MM.1S (cell line): ENCODE measurements around the gene ALG9.

Experiments
- DNase-seq: peaks from one replicate; pipeline ENCODE4 v3.0.0-alpha.2; 2015
- H2AFZ ChIP-seq: fragments of 300-600 bp; sonication (generic); 2 replicates; pipeline ENCODE4 v1.6.0; 2016; ENCODE audit warnings: antibody characterized with exemption, low read length
- H3F3A ChIP-seq: fragments of 300-600 bp; sonication (generic); 2 replicates; pipeline ENCODE4 v1.6.1; 2016; ENCODE audit warnings: mild to moderate bottlenecking, antibody characterized with exemption, low read length, moderate library complexity, mixed read lengths; ENCODE audit not compliant: insufficient read depth
- H3K27ac ChIP-seq: fragments of 300-600 bp; sonication (generic); 2 replicates; pipeline ENCODE4 v1.5.1; 2016; ENCODE audit warnings: mild to moderate bottlenecking, low read length
- H3K27me3 ChIP-seq: fragments of 300-600 bp; sonication (generic); replicated peaks from 2 replicates; pipeline ENCODE4 v1.6.0; 2016; ENCODE audit warnings: low read length; ENCODE audit not compliant: insufficient read depth
- H3K36me3 ChIP-seq: fragments of 300-600 bp; sonication (generic); replicated peaks from 2 replicates; pipeline ENCODE4 v1.6.1; 2016; ENCODE audit warnings: mild to moderate bottlenecking, low read length, mixed read lengths; ENCODE audit not compliant: insufficient read depth
- H3K4me1 ChIP-seq: fragments of 300-600 bp; sonication (generic); 2 replicates; pipeline ENCODE4 v1.6.1; 2016; ENCODE audit warnings: low read length, mixed read lengths
- H3K4me2 ChIP-seq: fragments of 300-600 bp; sonication (generic); 2 replicates; pipeline ENCODE4 v1.6.0; 2016; ENCODE audit warnings: low read depth, low read length
- H3K4me3 ChIP-seq: fragments of 300-600 bp; sonication (generic); 2 replicates; pipeline ENCODE4 v1.5.1; 2016; ENCODE audit warnings: low read length, mixed read lengths
- H3K79me2 ChIP-seq: fragments of 300-600 bp; sonication (generic); 2 replicates; pipeline ENCODE4 v1.6.1; 2016; ENCODE audit warnings: mixed run types, low read length, mixed read lengths
- H3K9ac ChIP-seq: fragments of 300-600 bp; sonication (generic); 2 replicates; pipeline ENCODE4 v1.6.1; 2016; ENCODE audit warnings: low read length, mixed read lengths
- H3K9me2 ChIP-seq: fragments of 300-600 bp; sonication (generic); replicated peaks from 2 replicates; pipeline ENCODE4 v1.6.1; 2016; ENCODE audit warnings: mild to moderate bottlenecking, low read length, mixed read lengths; ENCODE audit not compliant: insufficient read depth
- H3K9me3 ChIP-seq: fragments of 300-600 bp; sonication (generic); replicated peaks from 2 replicates; pipeline ENCODE4 v1.6.1; 2016; ENCODE audit warnings: mild to moderate bottlenecking, low read length, mixed read lengths; ENCODE audit not compliant: insufficient read depth
- H4K20me1 ChIP-seq: fragments of 300-600 bp; sonication (generic); 2 replicates; pipeline ENCODE4 v1.6.1; 2016; ENCODE audit warnings: mild to moderate bottlenecking, low read length, moderate library complexity, mixed read lengths; ENCODE audit not compliant: insufficient read depth
- CTCF ChIP-seq: fragments of 300-600 bp; sonication (generic); IDR thresholded peaks from 2 replicates; pipeline ENCODE4 v1.5.1; 2016; ENCODE audit warnings: antibody characterized with exemption, low read length, mixed read lengths
- EZH2 ChIP-seq: fragments of 300-600 bp; sonication (generic); optimal IDR thresholded peaks from 2 replicates; pipeline ENCODE3; 2017; ENCODE audit warnings: low read depth, mild to moderate bottlenecking, antibody characterized with exemption, low read length, mixed read lengths
- EZH2phosphoT487 ChIP-seq: fragments of 300-600 bp; sonication (generic); IDR thresholded peaks from 2 replicates; pipeline ENCODE4 v1.6.1; 2018; ENCODE audit warnings: antibody characterized with exemption, low read length

Gene ALG9

GRCh38 chr11:111910676-111911562, 39.5 kb upstream of the ALG9 start:
- H3K79me2 ChIP-seq, result no peaks in the 10 kb centered on the region
- H3K9ac ChIP-seq, result no peak overlapping the region
- H4K20me1 ChIP-seq, result no peaks in the 10 kb centered on the region
- H3K27ac ChIP-seq, result no peak overlapping the region
- no peak for DNase-seq
- no peaks in the 10 kb centered on the region; the same call in 1 of the 2 replicates for H3K27me3 ChIP-seq
- H3K9me3 ChIP-seq, result no peaks in the 10 kb centered on the region
- no peaks in the 10 kb centered on the region for H3K9me2 ChIP-seq
- no peaks in the 10 kb centered on the region for H3K4me1 ChIP-seq
- no peak overlapping the region for H2AFZ ChIP-seq
- no peaks in the 10 kb centered on the region for H3F3A ChIP-seq
- H3K36me3 ChIP-seq, result no peaks in the 10 kb centered on the region
- no peak for TF ChIP-seq CTCF
- no peak for TF ChIP-seq EZH2
- TF ChIP-seq EZH2phosphoT487, result no peak
- H3K4me2 ChIP-seq, result no peak overlapping the region
- no peak overlapping the region for H3K4me3 ChIP-seq

- no peak for DNase-seq
- Histone ChIP-seq H3K36me3 (no peaks in the 10 kb centered on the region), H3K9me3 (no peaks in the 10 kb centered on the region), H3K4me1 (no peaks in the 10 kb centered on the region), H2AFZ (no peak overlapping the region), H3K4me3 (no peak overlapping the region), H4K20me1 (no peaks in the 10 kb centered on the region), H3K27me3 (no peaks in the 10 kb centered on the region; the same call in 1 of the 2 replicates), H3K27ac (no peak overlapping the region), H3F3A (no peaks in the 10 kb centered on the region), H3K79me2 (no peaks in the 10 kb centered on the region), H3K9me2 (no peaks in the 10 kb centered on the region), H3K4me2 (no peak overlapping the region), H3K9ac (no peak overlapping the region)
- TF ChIP-seq EZH2phosphoT487, result no peak
- TF ChIP-seq CTCF, result no peak
- no peak for TF ChIP-seq EZH2
Measured at GRCh38 chr11:111909378-111909777, 38.0 kb upstream of the ALG9 start.

- Histone ChIP-seq H3K9ac (no peak overlapping the region), H3K9me2 (no peaks in the 10 kb centered on the region), H3K4me3 (no peak overlapping the region), H3K27me3 (no peaks in the 10 kb centered on the region; the same call in 1 of the 2 replicates), H3K79me2 (no peaks in the 10 kb centered on the region), H3F3A (no peaks in the 10 kb centered on the region), H2AFZ (no peak overlapping the region), H3K27ac (no peak overlapping the region), H3K36me3 (no peaks in the 10 kb centered on the region), H4K20me1 (no peaks in the 10 kb centered on the region), H3K4me1 (no peaks in the 10 kb centered on the region), H3K9me3 (no peaks in the 10 kb centered on the region), H3K4me2 (no peak overlapping the region)
- no peak for TF ChIP-seq EZH2
- no peak for DNase-seq
Measured at GRCh38 chr11:111908639-111909305, 37.4 kb upstream of the ALG9 start.

- H2AFZ ChIP-seq, result no peak overlapping the region
- DNase-seq, result no peak
- H3K4me2 ChIP-seq, result no peak overlapping the region
- H3K36me3 ChIP-seq, result no peaks in the 10 kb centered on the region
- no peaks in the 10 kb centered on the region for H3K4me1 ChIP-seq
- H3K27me3 ChIP-seq, result no peaks in the 10 kb centered on the region; the same call in 1 of the 2 replicates
- no peak for TF ChIP-seq EZH2
- TF ChIP-seq EZH2phosphoT487, result no peak
- no peak for TF ChIP-seq CTCF
- no peak overlapping the region for H3K9ac ChIP-seq
- no peak overlapping the region for H3K27ac ChIP-seq
- no peaks in the 10 kb centered on the region for H3F3A ChIP-seq
- no peak overlapping the region for H3K4me3 ChIP-seq
- no peaks in the 10 kb centered on the region for H4K20me1 ChIP-seq
- H3K79me2 ChIP-seq, result no peaks in the 10 kb centered on the region
- no peaks in the 10 kb centered on the region for H3K9me3 ChIP-seq
- H3K9me2 ChIP-seq, result no peaks in the 10 kb centered on the region
Measured at GRCh38 chr11:111906680-111907079, 35.3 kb upstream of the ALG9 start.
